GM12874 (cell line): ENCODE results near the gene ROBO1.

Source experiments
- CTCF ChIP-seq: IDR thresholded peaks from 2 replicates; pipeline ENCODE4 v1.5.1; 2011; ENCODE audit warnings: low read depth, mild to moderate bottlenecking, control low read depth, low read length, moderate library complexity; ENCODE audit not compliant: insufficient read depth

ROBO1 gene

GRCh38 chr3:79473993-79474392 lies 293.8 kb downstream of the ROBO1 start:
- no peak for TF ChIP-seq CTCF

- no peak for TF ChIP-seq CTCF
Measured at GRCh38 chr3:79467721-79468120, 300.1 kb downstream of the ROBO1 start.

GRCh38 chr3:79461129-79461792 lies 306.5 kb downstream of the ROBO1 start:
- TF ChIP-seq CTCF, result no peak

- TF ChIP-seq CTCF, result no peak
Measured at GRCh38 chr3:79453600-79453999, 314.2 kb downstream of the ROBO1 start.

GRCh38 chr3:79436387-79436786 lies 331.4 kb downstream of the ROBO1 start:
- TF ChIP-seq CTCF, result no peak

GRCh38 chr3:79427081-79427480 lies 340.7 kb downstream of the ROBO1 start:
- TF ChIP-seq CTCF, result no peak

- no peak for TF ChIP-seq CTCF
Measured at GRCh38 chr3:79424811-79425210, 343.0 kb downstream of the ROBO1 start.

GRCh38 chr3:79423417-79423816 lies 344.4 kb downstream of the ROBO1 start:
- TF ChIP-seq CTCF, result no peak
